GM12878 (cell line): Measurements from ENCODE around the gene ODC1. TPM values are rescaled to one million over a fixed set of nuclear protein-coding genes. Genes with fewer than 3 reads are reported as not detected.

Experiments
- ATAC-seq: fragments of 200-7000 bp; cut with Tn5 transposase; 3 replicates; pipeline ENCODE4 v1.9.1; 2020; ENCODE audit warnings: mild to moderate bottlenecking, moderate library complexity
- BruUV-seq: library from RNA; stranded (reverse); fragments of 400-500 nt; replicated peaks from 2 replicates; lab custom pipeline; 2021; lab: Mats Ljungman, UMichigan
- CTCF ChIA-PET: fragments of 300-600 bp; sonication (Branson Sonifier 250); formaldehyde crosslinking; extraction: SDS; loops from one replicate; lab custom pipeline; 2021; ENCODE audit warnings: inconsistent platforms; lab: Yijun Ruan, JAX
- POLR2A ChIA-PET: fragments of 350-600 bp; formaldehyde crosslinking; extraction: SDS; loops from one replicate; lab custom pipeline; 2021; ENCODE audit warnings: inconsistent platforms; lab: Charles Lee
- RAD21 ChIA-PET: fragments of 300-600 bp; sonication (Branson Sonifier 250); formaldehyde crosslinking; loops from one replicate; lab custom pipeline; 2023; ENCODE audit warnings: antibody characterized with exemption; ENCODE audit not compliant: unreplicated experiment; lab: Charles Lee
- SMC1A ChIA-PET: fragments of 300-600 bp; sonication (Branson Sonifier 250); formaldehyde crosslinking; loops from one replicate; lab custom pipeline; 2023; ENCODE audit not compliant: unreplicated experiment, uncharacterized antibody; lab: Charles Lee
- DNase-seq: peaks from one replicate; pipeline ENCODE4 v3.0.0-alpha.2; 2011; ENCODE audit warnings: low read depth, low spot score
- FAIRE-seq: peaks from 3 replicates; lab custom pipeline; 2011; peaks lifted over from hg19 to GRCh38; lab: Jason Lieb, UNC
- H2AFZ ChIP-seq: 2 replicates; pipeline ENCODE4 v1.6.0; 2011; ENCODE audit warnings: low read depth, low read length, control low read depth; ENCODE audit not compliant: control insufficient read depth
- H3K27ac ChIP-seq: 2 replicates; pipeline ENCODE4 v1.5.1; 2011; ENCODE audit warnings: control low read depth; ENCODE audit not compliant: control insufficient read depth, insufficient read depth
- H3K27me3 ChIP-seq, 2 experiments: replicated peaks in 1 of 2; 2 replicates each; pipeline versions ENCODE4 v1.6.0 to v1.6.1; 2011; ENCODE audit warnings: low read length in 1 of 2; ENCODE audit not compliant: control insufficient read depth in 2 of 2, insufficient read depth in 2 of 2
- H3K36me3 ChIP-seq, 2 experiments: 2 replicates each; pipeline ENCODE4 v1.5.1; 2011; ENCODE audit warnings: low read length in 1 of 2; ENCODE audit not compliant: control insufficient read depth in 2 of 2, insufficient read depth in 2 of 2
- H3K4me1 ChIP-seq: 2 replicates; pipeline ENCODE4 v1.6.1; 2011; ENCODE audit warnings: mild to moderate bottlenecking, low read length, moderate library complexity, mixed read lengths; ENCODE audit not compliant: control insufficient read depth, insufficient read depth
- H3K4me2 ChIP-seq: 2 replicates; pipeline ENCODE4 v1.6.0; 2011; ENCODE audit warnings: control low read depth; ENCODE audit not compliant: control insufficient read depth, insufficient read depth
- H3K4me3 ChIP-seq: fragments of 200-600 bp; sonication (generic); 2 replicates; pipeline ENCODE4 v1.5.1; 2016
- H3K79me2 ChIP-seq: 2 replicates; pipeline ENCODE4 v1.6.0; 2011; ENCODE audit warnings: low read length; ENCODE audit not compliant: control insufficient read depth, insufficient read depth
- H3K9ac ChIP-seq: 2 replicates; pipeline ENCODE4 v1.8.0; 2011; ENCODE audit warnings: low read length, control low read depth, mixed read lengths; ENCODE audit not compliant: control insufficient read depth, insufficient read depth
- H3K9me3 ChIP-seq: replicated peaks from 3 replicates; pipeline ENCODE4 v1.5.1; 2011; ENCODE audit warnings: mild to moderate bottlenecking, low read length; ENCODE audit not compliant: control insufficient read depth, insufficient read depth
- H4K20me1 ChIP-seq: 2 replicates; pipeline ENCODE4 v1.6.0; 2011; ENCODE audit not compliant: control insufficient read depth, insufficient read depth
- IKZF1 ChIP-seq: fragments of 450-650 bp; conservative IDR thresholded peaks from 2 replicates; pipeline ENCODE4 v1.6.1; 2017; ENCODE audit warnings: antibody characterized with exemption, mild to moderate bottlenecking
- IKZF2 ChIP-seq, 2 experiments: fragments of 450-650 bp; IDR thresholded peaks; 2 replicates each; pipeline ENCODE4 v1.6.1; 2017; ENCODE audit warnings: mild to moderate bottlenecking in 2 of 2, moderate library complexity in 2 of 2
- MTA2 ChIP-seq: fragments of 450-650 bp; IDR thresholded peaks from 2 replicates; pipeline ENCODE4 v1.6.1; 2016; ENCODE audit warnings: low read depth, mild to moderate bottlenecking, moderate library complexity
- WGBS: methylation state at CpG from one replicate; pipeline ENCODE4 v1.1.6; 2016; ENCODE audit warnings: low lambda C conversion rate; ENCODE audit not compliant: insufficient replicate concordance, insufficient coverage; ENCODE audit errors: missing lambda C conversion rate; 5-methylcytosine and 5-hydroxymethylcytosine counted together
- in situ Hi-C: fragments of 300-500 bp; cut with MboI; formaldehyde crosslinking; loops from 9 replicates; pipeline ENCODE4 v1.14.3; 2018; ENCODE audit warnings: mixed read lengths
- intact Hi-C: fragments of 100-400 bp; cut with micrococcal nuclease; formaldehyde crosslinking; loops from one replicate; pipeline ENCODE4 v1.14.2; 2022; ENCODE audit not compliant: unreplicated experiment
- polyA plus RNA-seq, 11 experiments: library from polyadenylated mRNA; depleted of rRNA in 4 of 11; unstranded in 6 of 11; stranded (reverse) in 5 of 11; fragments of >200 nt; fragmentation: Nextera tagmentation in 4 of 11; fragmentation: Illumina TruSeq in 1 of 11; extraction: Ambion mirVana in 4 of 11; extraction: Trizol in 1 of 11; gene quantifications; 1 replicate in 1 of 11; 2 replicates in 10 of 11; pipeline versions ENCODE4 v1.2.1 to v1.2.3, GENCODE V29; 2011 to 2016; ENCODE audit warnings: inconsistent platforms in 2 of 11, missing spikeins in 2 of 11, low read depth in 1 of 11
- total RNA-seq, 4 experiments: library from RNA; depleted of rRNA in 3 of 4; stranded (reverse); fragments of >200 nt in 3 of 4; fragmentation: Illumina TruSeq in 1 of 4; extraction: Trizol in 1 of 4; gene quantifications; 2 replicates each; pipeline versions ENCODE4 v1.2.1 to v1.2.3, GENCODE V29; 2013 to 2021
- TF ChIP-seq, protein P1 (sequence below): fragments of 450-650 bp; IDR thresholded peaks from 2 replicates; pipeline ENCODE4 v1.6.1; 2017; ENCODE audit warnings: mild to moderate bottlenecking, moderate library complexity
- TF ChIP-seq, protein P2 (sequence below): fragments of 450-650 bp; formaldehyde crosslinking; IDR thresholded peaks from 2 replicates; pipeline ENCODE4 v1.4.0; 2020; ENCODE audit warnings: mild to moderate bottlenecking, moderate library complexity
- TF ChIP-seq, protein P3 (sequence below): fragments of 150-350 bp; IDR thresholded peaks from 2 replicates; pipeline ENCODE4 v1.6.1; 2014; ENCODE audit warnings: mild to moderate bottlenecking, low read depth, low read length
- TF ChIP-seq, protein P4 (sequence below): fragments of 450-650 bp; formaldehyde crosslinking; IDR thresholded peaks from 2 replicates; pipeline ENCODE4 v1.4.0; 2022; ENCODE audit warnings: mild to moderate bottlenecking, moderate library complexity

The ODC1 gene
- total and polyA plus RNA-seq, 10 of the 15 experiments (the other 5 are each of a cell fraction or from before 2014, with no cell fraction given) = 68.5 to 441 (median 340) TPM

DNA sequence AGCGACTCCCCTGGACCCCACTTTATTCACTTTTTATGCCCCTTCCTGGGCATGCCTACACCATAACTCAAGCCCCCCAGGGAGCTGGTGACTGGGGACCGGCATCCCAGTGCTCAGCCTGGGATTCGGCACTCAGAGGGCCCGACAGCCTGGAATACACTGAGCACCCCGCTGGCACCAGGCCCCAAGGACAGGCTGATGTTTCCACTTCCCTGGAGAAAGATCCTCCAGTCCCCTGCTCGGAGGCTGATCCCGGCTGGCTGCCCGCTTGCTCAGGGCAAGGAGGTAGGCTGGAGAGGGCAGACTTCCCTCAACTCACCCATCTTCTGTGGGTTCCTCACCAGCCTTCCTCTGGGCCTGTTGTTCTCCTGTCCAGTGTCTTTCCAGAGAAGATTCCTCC lies 36.6 kb downstream of the ODC1 start:
- Histone ChIP-seq H3K27ac (no peak overlapping the region), H2AFZ (no peak overlapping the region), H3K79me2 (no peaks in the 10 kb centered on the region), H3K36me3 (no peaks in the 10 kb centered on the region), H3K4me2 (no peak overlapping the region), H3K9me3 (peaks cover 3% of the 10 kb centered on the region; the same call in 2 of the 3 replicates), H3K27me3 (no peaks in the 10 kb centered on the region), H3K4me3 (no peak overlapping the region), H4K20me1 (no peaks in the 10 kb centered on the region), H3K9ac (no peak overlapping the region), H3K4me1 (peaks cover 52% of the 10 kb centered on the region)
- FAIRE-seq = no peak
- RAD21 ChIA-PET = interaction anchor here (1.0 to 6.5 kb wide), 3 partner anchors 21 to 141 kb away, joined by 4 to 178 read pairs (median 49); no protein-coding TSS in a partner anchor
- WGBS = 90% methylated on average over 8 of the region's 8 CpGs
- ATAC-seq = no peak
- in situ Hi-C loops = no loop called here
- POLR2A ChIA-PET = interaction anchor here (0.8 to 4.3 kb wide), 4 partner anchors 31 to 107 kb away, joined by 3 to 77 read pairs (median 30); partner anchors contain the start of gene HPCAL1
- intact Hi-C loops = no loop called here
- BruUV-seq = no TSS peak
- no peak for DNase-seq
- CTCF ChIA-PET = interaction anchor here (1.6 to 7.9 kb wide), 7 partner anchors 21 to 336 kb away, joined by 5 to 166 read pairs (median 88); partner anchors contain the start of genes HPCAL1, ODC1 and RRM2
- TF ChIP-seq, protein P1, sequence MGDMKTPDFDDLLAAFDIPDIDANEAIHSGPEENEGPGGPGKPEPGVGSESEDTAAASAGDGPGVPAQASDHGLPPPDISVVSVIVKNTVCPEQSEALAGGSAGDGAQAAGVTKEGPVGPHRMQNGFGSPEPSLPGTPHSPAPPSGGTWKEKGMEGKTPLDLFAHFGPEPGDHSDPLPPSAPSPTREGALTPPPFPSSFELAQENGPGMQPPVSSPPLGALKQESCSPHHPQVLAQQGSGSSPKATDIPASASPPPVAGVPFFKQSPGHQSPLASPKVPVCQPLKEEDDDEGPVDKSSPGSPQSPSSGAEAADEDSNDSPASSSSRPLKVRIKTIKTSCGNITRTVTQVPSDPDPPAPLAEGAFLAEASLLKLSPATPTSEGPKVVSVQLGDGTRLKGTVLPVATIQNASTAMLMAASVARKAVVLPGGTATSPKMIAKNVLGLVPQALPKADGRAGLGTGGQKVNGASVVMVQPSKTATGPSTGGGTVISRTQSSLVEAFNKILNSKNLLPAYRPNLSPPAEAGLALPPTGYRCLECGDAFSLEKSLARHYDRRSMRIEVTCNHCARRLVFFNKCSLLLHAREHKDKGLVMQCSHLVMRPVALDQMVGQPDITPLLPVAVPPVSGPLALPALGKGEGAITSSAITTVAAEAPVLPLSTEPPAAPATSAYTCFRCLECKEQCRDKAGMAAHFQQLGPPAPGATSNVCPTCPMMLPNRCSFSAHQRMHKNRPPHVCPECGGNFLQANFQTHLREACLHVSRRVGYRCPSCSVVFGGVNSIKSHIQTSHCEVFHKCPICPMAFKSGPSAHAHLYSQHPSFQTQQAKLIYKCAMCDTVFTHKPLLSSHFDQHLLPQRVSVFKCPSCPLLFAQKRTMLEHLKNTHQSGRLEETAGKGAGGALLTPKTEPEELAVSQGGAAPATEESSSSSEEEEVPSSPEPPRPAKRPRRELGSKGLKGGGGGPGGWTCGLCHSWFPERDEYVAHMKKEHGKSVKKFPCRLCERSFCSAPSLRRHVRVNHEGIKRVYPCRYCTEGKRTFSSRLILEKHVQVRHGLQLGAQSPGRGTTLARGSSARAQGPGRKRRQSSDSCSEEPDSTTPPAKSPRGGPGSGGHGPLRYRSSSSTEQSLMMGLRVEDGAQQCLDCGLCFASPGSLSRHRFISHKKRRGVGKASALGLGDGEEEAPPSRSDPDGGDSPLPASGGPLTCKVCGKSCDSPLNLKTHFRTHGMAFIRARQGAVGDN = no peak
- TF ChIP-seq IKZF1 = no peak
- TF ChIP-seq, protein P2, sequence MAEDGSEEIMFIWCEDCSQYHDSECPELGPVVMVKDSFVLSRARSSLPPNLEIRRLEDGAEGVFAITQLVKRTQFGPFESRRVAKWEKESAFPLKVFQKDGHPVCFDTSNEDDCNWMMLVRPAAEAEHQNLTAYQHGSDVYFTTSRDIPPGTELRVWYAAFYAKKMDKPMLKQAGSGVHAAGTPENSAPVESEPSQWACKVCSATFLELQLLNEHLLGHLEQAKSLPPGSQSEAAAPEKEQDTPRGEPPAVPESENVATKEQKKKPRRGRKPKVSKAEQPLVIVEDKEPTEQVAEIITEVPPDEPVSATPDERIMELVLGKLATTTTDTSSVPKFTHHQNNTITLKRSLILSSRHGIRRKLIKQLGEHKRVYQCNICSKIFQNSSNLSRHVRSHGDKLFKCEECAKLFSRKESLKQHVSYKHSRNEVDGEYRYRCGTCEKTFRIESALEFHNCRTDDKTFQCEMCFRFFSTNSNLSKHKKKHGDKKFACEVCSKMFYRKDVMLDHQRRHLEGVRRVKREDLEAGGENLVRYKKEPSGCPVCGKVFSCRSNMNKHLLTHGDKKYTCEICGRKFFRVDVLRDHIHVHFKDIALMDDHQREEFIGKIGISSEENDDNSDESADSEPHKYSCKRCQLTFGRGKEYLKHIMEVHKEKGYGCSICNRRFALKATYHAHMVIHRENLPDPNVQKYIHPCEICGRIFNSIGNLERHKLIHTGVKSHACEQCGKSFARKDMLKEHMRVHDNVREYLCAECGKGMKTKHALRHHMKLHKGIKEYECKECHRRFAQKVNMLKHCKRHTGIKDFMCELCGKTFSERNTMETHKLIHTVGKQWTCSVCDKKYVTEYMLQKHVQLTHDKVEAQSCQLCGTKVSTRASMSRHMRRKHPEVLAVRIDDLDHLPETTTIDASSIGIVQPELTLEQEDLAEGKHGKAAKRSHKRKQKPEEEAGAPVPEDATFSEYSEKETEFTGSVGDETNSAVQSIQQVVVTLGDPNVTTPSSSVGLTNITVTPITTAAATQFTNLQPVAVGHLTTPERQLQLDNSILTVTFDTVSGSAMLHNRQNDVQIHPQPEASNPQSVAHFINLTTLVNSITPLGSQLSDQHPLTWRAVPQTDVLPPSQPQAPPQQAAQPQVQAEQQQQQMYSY (CRISPR knock-in tag) = no peak
- no peak for TF ChIP-seq MTA2
- no peak for TF ChIP-seq IKZF2 (IDR thresholded peaks at IDR 0.05)
- TF ChIP-seq, protein P3, sequence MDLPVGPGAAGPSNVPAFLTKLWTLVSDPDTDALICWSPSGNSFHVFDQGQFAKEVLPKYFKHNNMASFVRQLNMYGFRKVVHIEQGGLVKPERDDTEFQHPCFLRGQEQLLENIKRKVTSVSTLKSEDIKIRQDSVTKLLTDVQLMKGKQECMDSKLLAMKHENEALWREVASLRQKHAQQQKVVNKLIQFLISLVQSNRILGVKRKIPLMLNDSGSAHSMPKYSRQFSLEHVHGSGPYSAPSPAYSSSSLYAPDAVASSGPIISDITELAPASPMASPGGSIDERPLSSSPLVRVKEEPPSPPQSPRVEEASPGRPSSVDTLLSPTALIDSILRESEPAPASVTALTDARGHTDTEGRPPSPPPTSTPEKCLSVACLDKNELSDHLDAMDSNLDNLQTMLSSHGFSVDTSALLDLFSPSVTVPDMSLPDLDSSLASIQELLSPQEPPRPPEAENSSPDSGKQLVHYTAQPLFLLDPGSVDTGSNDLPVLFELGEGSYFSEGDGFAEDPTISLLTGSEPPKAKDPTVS = no peak
- TF ChIP-seq, protein P4, sequence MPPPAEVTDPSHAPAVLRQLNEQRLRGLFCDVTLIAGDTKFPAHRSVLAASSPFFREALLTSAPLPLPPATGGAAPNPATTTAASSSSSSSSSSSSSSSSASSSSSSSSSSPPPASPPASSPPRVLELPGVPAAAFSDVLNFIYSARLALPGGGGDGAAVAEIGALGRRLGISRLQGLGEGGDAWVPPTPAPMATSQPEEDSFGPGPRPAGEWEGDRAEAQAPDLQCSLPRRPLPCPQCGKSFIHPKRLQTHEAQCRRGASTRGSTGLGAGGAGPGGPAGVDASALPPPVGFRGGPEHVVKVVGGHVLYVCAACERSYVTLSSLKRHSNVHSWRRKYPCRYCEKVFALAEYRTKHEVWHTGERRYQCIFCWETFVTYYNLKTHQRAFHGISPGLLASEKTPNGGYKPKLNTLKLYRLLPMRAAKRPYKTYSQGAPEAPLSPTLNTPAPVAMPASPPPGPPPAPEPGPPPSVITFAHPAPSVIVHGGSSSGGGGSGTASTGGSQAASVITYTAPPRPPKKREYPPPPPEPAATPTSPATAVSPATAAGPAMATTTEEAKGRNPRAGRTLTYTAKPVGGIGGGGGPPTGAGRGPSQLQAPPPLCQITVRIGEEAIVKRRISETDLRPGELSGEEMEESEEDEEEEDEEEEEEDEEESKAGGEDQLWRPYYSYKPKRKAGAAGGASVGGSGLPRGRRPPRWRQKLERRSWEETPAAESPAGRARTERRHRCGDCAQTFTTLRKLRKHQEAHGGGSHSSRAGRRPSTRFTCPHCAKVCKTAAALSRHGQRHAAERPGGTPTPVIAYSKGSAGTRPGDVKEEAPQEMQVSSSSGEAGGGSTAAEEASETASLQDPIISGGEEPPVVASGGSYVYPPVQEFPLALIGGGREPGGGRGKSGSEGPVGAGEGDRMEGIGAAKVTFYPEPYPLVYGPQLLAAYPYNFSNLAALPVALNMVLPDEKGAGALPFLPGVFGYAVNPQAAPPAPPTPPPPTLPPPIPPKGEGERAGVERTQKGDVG (CRISPR knock-in tag) = no peak
- SMC1A ChIA-PET = interaction anchor here (0.8 to 7.6 kb wide), 4 partner anchors 23 to 327 kb away, joined by 3 to 112 read pairs (median 40); no protein-coding TSS in a partner anchor
